B cell (primary cell): ENCODE results near the gene TENM3. TPM values are rescaled to one million over a fixed set of nuclear protein-coding genes. Genes with fewer than 3 reads are reported as not detected.

Experiments
- ATAC-seq: fragments of 200-7000 bp; cut with Tn5 transposase; one replicate; pipeline ENCODE4 v1.10.0; 2021; ENCODE audit warnings: low read depth, mild to moderate bottlenecking, moderate number of reproducible peaks, moderate library complexity
- CTCF ChIA-PET: fragments of 350-600 bp; sonication (Branson Sonifier 250); formaldehyde crosslinking; loops from one replicate; lab custom pipeline; 2021; ENCODE audit warnings: antibody characterized with exemption, inconsistent platforms; lab: Charles Lee
- POLR2A ChIA-PET: fragments of 350-600 bp; sonication (Branson Sonifier 250); formaldehyde crosslinking; loops from one replicate; lab custom pipeline; 2021; ENCODE audit warnings: antibody characterized with exemption; lab: Charles Lee
- DNase-seq: peaks from one replicate; pipeline ENCODE4 v3.0.0; 2013
- H2AFZ ChIP-seq: 2 replicates; pipeline ENCODE4 v1.6.1; 2012; ENCODE audit warnings: mild to moderate bottlenecking, low read depth, low read length; ENCODE audit not compliant: insufficient read depth, poor library complexity, severe bottlenecking
- H3K27ac ChIP-seq, 2 donors: 1 replicate in 1 of 2; 2 replicates in 1 of 2; pipeline ENCODE4 v1.5.1; 2012 to 2013; ENCODE audit warnings: low read length in 2 of 2, mild to moderate bottlenecking in 2 of 2, moderate library complexity in 1 of 2
- H3K27me3 ChIP-seq, 4 experiments: fragments of 200-600 bp in 1 of 4; sonication (generic) in 1 of 4; replicated peaks in 1 of 4; 1 replicate in 2 of 4; 2 replicates in 2 of 4; pipeline versions ENCODE4 v1.6.1 to v1.7.0; 2013 to 2016; ENCODE audit warnings: low read length in 3 of 4, mild to moderate bottlenecking in 2 of 4, mixed read lengths in 1 of 4, moderate library complexity in 1 of 4; ENCODE audit not compliant: insufficient read depth in 4 of 4, control insufficient read depth in 3 of 4; ENCODE audit errors: control extremely low read depth in 1 of 4
- H3K36me3 ChIP-seq, 2 experiments: replicated peaks in 1 of 2; 1 replicate in 1 of 2; 2 replicates in 1 of 2; pipeline versions ENCODE4 v1.6.1 to v1.7.1; 2013; ENCODE audit warnings: low read length in 1 of 2; ENCODE audit not compliant: insufficient read depth in 2 of 2, control insufficient read depth in 1 of 2; ENCODE audit errors: control extremely low read depth in 1 of 2, extremely low read depth in 1 of 2
- H3K4me1 ChIP-seq, 2 donors: fragments of 200-600 bp in 1 of 2; sonication (generic) in 1 of 2; 1 replicate in 1 of 2; 2 replicates in 1 of 2; pipeline versions ENCODE4 v1.5.1 to v1.6.1; 2013 to 2017; ENCODE audit warnings: low read length in 2 of 2; ENCODE audit not compliant: control insufficient read depth in 2 of 2, insufficient read depth in 2 of 2
- H3K4me2 ChIP-seq: replicated peaks from 2 replicates; pipeline ENCODE3; 2012; ENCODE audit warnings: mild to moderate bottlenecking, low read depth, low read length; ENCODE audit not compliant: poor library complexity, severe bottlenecking
- H3K4me3 ChIP-seq, 5 experiments: fragments of 200-600 bp in 1 of 5; sonication (generic) in 1 of 5; 1 replicate in 3 of 5; 2 replicates in 2 of 5; pipeline versions ENCODE4 v1.5.1 to v1.7.0; 2011 to 2016; ENCODE audit warnings: low read length in 4 of 5, mild to moderate bottlenecking in 4 of 5, low read depth in 2 of 5, control low read depth in 1 of 5, moderate library complexity in 1 of 5; ENCODE audit not compliant: insufficient read depth in 1 of 5; ENCODE audit errors: control extremely low read depth in 1 of 5, extremely low read depth in 1 of 5
- H3K79me2 ChIP-seq: fragments of 200-600 bp; sonication (generic); one replicate; pipeline ENCODE4 v1.6.0; 2016; ENCODE audit warnings: low read length; ENCODE audit not compliant: control insufficient read depth, insufficient read depth
- H3K9ac ChIP-seq: fragments of 200-600 bp; sonication (generic); 2 replicates; pipeline ENCODE4 v1.6.1; 2017; ENCODE audit warnings: mild to moderate bottlenecking, low read length, moderate library complexity
- H3K9me3 ChIP-seq, 3 donors: one replicate each; pipeline versions ENCODE4 v1.6.1 to v1.7.1; 2013; ENCODE audit warnings: low read length in 2 of 3; ENCODE audit not compliant: control insufficient read depth in 2 of 3, insufficient read depth in 1 of 3; ENCODE audit errors: control extremely low read depth in 1 of 3
- H4K20me1 ChIP-seq: 2 replicates; pipeline ENCODE4 v1.6.0; 2012; ENCODE audit warnings: mild to moderate bottlenecking, low read length; ENCODE audit not compliant: insufficient read depth, control insufficient read depth, poor library complexity, severe bottlenecking
- H3K27ac Mint-ChIP-seq: one replicate; pipeline ENCODE4 v1.8.0; 2021; ENCODE audit warnings: mixed read lengths
- H3K27me3 Mint-ChIP-seq: one replicate; pipeline ENCODE4 v1.8.0; 2021; ENCODE audit warnings: mixed read lengths
- H3K4me1 Mint-ChIP-seq: one replicate; pipeline ENCODE4 v1.8.0; 2021; ENCODE audit warnings: mixed read lengths
- H3K4me3 Mint-ChIP-seq: one replicate; pipeline ENCODE4 v1.8.0; 2021; ENCODE audit warnings: mixed read lengths
- H3K9me3 Mint-ChIP-seq: one replicate; pipeline ENCODE4 v1.8.0; 2022; ENCODE audit warnings: mixed read lengths; ENCODE audit not compliant: insufficient read depth
- CTCF ChIP-seq: fragments of 200-600 bp; IDR thresholded peaks from one replicate; pipeline ENCODE4 v1.8.0; 2022; ENCODE audit warnings: antibody characterized with exemption, mild to moderate bottlenecking
- EZH2 ChIP-seq: IDR thresholded peaks from 2 replicates; pipeline ENCODE4 v1.6.1; 2012; ENCODE audit warnings: borderline replicate concordance, low read depth, mild to moderate bottlenecking, moderate library complexity, low read length; ENCODE audit not compliant: insufficient read depth, poor library complexity, severe bottlenecking
- WGBS: methylation state at CpG from one replicate; pipeline ENCODE4 v1.1.5; 2013; ENCODE audit warnings: missing lambda C conversion rate; ENCODE audit not compliant: insufficient coverage; 5-methylcytosine and 5-hydroxymethylcytosine counted together
- intact Hi-C: fragments of 100-400 bp; cut with micrococcal nuclease; formaldehyde crosslinking; loops from one replicate; pipeline ENCODE4 v1.10.0; 2022
- polyA plus RNA-seq: library from polyadenylated mRNA; depleted of rRNA; stranded (reverse); fragments of >200 nt; gene quantifications from 2 replicates; pipeline ENCODE4 v1.2.3, GENCODE V29; 2012
- total RNA-seq, 2 donors: library from RNA; stranded (reverse); fragments of 120-200 nt in 1 of 2; gene quantifications; 1 replicate in 1 of 2; 2 replicates in 1 of 2; pipeline versions ENCODE4 v1.2.3 to v1.2.4, GENCODE V29; 2013 to 2022

TENM3 gene
- total and polyA plus RNA-seq, 2 donors (not counting 1 experiment from before 2014, with no cell fraction given) = not detected

DNA sequence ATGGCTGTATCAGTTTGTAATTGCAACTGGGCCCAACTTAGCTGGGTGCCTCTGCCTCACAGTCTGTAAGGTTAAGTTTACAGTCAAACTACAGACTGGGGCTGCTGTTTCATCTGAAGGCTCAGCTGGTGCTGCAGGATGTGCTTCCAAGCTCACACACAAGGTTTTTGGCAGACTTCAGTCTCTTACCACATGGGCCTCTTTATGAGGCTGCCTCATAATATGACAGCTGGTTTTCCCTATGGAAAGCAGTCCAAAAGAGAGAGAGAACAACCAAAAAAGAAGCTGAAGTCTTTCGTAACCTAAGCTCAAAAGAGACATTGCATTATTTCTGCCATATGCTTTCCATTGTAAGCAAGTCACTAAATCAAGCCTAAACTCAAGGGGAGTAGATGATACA lies 402.3 kb downstream of the TENM3 start:
- no peak overlapping the region for H3K27ac ChIP-seq
- no peak overlapping the region for H3K9ac ChIP-seq
- no peaks in the 10 kb centered on the region for H3K9me3 ChIP-seq
- H3K4me3 Mint-ChIP-seq = no peak overlapping the region
- no peak overlapping the region for H3K4me2 ChIP-seq
- DNase-seq (no peak), ATAC-seq (no peak)
- peaks cover 0 to 3% (median 0%) of the 10 kb centered on the region in 4 experiments for H3K27me3 ChIP-seq
- no CpG with 5 or more reads among the region's 1 CpG for WGBS
- H3K4me3 ChIP-seq = no peak overlapping the region
- H3K27me3 Mint-ChIP-seq = peaks cover 8% of the 10 kb centered on the region
- CTCF ChIA-PET = no interaction called here
- intact Hi-C loops = no loop called here
- H3K4me1 Mint-ChIP-seq = no peaks in the 10 kb centered on the region
- no peak overlapping the region for H3K27ac Mint-ChIP-seq
- no peaks in the 10 kb centered on the region for H3K36me3 ChIP-seq
- H4K20me1 ChIP-seq = no peaks in the 10 kb centered on the region
- no peaks in the 10 kb centered on the region for H3K79me2 ChIP-seq
- H3K4me1 ChIP-seq = no peaks in the 10 kb centered on the region
- POLR2A ChIA-PET = no interaction called here
- TF ChIP-seq EZH2 (no peak), CTCF (no peak)
- no peak overlapping the region for H2AFZ ChIP-seq
- H3K9me3 Mint-ChIP-seq = no peaks in the 10 kb centered on the region

GRCh38 chr4:182647646-182648300 lies 404.6 kb downstream of the TENM3 start:
- Histone ChIP-seq H3K9me3 (no peaks in the 10 kb centered on the region), H3K9ac (no peak overlapping the region), H4K20me1 (no peaks in the 10 kb centered on the region), H3K4me3 (no peak overlapping the region), H3K4me2 (no peak overlapping the region), H3K4me1 (no peaks in the 10 kb centered on the region), H3K79me2 (no peaks in the 10 kb centered on the region), H3K27me3 (no peaks in the 10 kb centered on the region), H3K36me3 (no peaks in the 10 kb centered on the region), H2AFZ (no peak overlapping the region), H3K27ac (no peak overlapping the region)
- no peak for ATAC-seq
- Mint-ChIP-seq H3K9me3 (no peaks in the 10 kb centered on the region), H3K27me3 (peaks cover 8% of the 10 kb centered on the region), H3K4me3 (no peak overlapping the region), H3K27ac (no peak overlapping the region), H3K4me1 (no peaks in the 10 kb centered on the region)
- no peak for TF ChIP-seq EZH2
- TF ChIP-seq CTCF = no peak
- DNase-seq = no peak
- WGBS = 63% methylated on average over 1 of the region's 4 CpGs
- ChIA-PET POLR2A (no interaction called here), CTCF (no interaction called here)
- intact Hi-C loops = no loop called here
